Panc1 (cell line): Measurements from ENCODE around the gene CDC42BPA. TPM values are rescaled to one million over a fixed set of nuclear protein-coding genes. Genes with fewer than 3 reads are reported as not detected.

Experiments
- ATAC-seq: fragments of 200-7000 bp; cut with Tn5 transposase; 2 replicates; pipeline ENCODE4 v1.9.1; 2020; ENCODE audit warnings: mild to moderate bottlenecking, moderate library complexity
- BruUV-seq: library from RNA; stranded (reverse); fragments of 400-500 nt; replicated peaks from 2 replicates; lab custom pipeline; 2021; lab: Mats Ljungman, UMichigan
- CTCF ChIA-PET: fragments of 300-600 bp; sonication (Branson Sonifier 250); formaldehyde crosslinking; loops from one replicate; lab custom pipeline; 2022; ENCODE audit warnings: antibody characterized with exemption; lab: Charles Lee
- POLR2A ChIA-PET: fragments of 300-600 bp; sonication (Branson Sonifier 250); formaldehyde crosslinking; loops from one replicate; lab custom pipeline; 2022; ENCODE audit warnings: antibody characterized with exemption; lab: Charles Lee
- DNase-seq: peaks from one replicate; pipeline ENCODE4 v3.0.0-alpha.2; 2010; ENCODE audit warnings: low read depth, low spot score
- H3K27ac ChIP-seq: 2 replicates; pipeline ENCODE4 v1.5.1; 2011; ENCODE audit warnings: mild to moderate bottlenecking, low read length, inconsistent platforms
- H3K27me3 ChIP-seq: fragments of 200-500 bp; sonication (Bioruptor generic); 2 replicates; pipeline ENCODE4 v1.6.0; 2014; ENCODE audit warnings: low read length, inconsistent platforms; ENCODE audit not compliant: control insufficient read depth, insufficient read depth
- H3K36me3 ChIP-seq: fragments of 200-500 bp; sonication (Bioruptor generic); 2 replicates; pipeline ENCODE4 v1.5.1; 2014; ENCODE audit warnings: inconsistent platforms, mild to moderate bottlenecking, low read length, moderate library complexity; ENCODE audit not compliant: control insufficient read depth, insufficient read depth
- H3K4me1 ChIP-seq: 2 replicates; pipeline ENCODE4 v1.5.1; 2011; ENCODE audit warnings: inconsistent platforms, mild to moderate bottlenecking, low read length, moderate library complexity; ENCODE audit not compliant: control insufficient read depth, insufficient read depth
- H3K4me3 ChIP-seq, 2 experiments: 2 replicates each; pipeline ENCODE4 v1.5.1; 2011 to 2012; ENCODE audit warnings: low read depth in 2 of 2, low read length in 2 of 2, mild to moderate bottlenecking in 2 of 2, inconsistent platforms in 1 of 2, moderate library complexity in 1 of 2
- H3K9me3 ChIP-seq: fragments of 200-500 bp; sonication (Bioruptor generic); 2 replicates; pipeline ENCODE4 v1.5.1; 2014; ENCODE audit warnings: low read depth, mild to moderate bottlenecking, inconsistent platforms, low read length, moderate library complexity; ENCODE audit not compliant: control insufficient read depth, insufficient read depth
- CTCF ChIP-seq: fragments of 450-650 bp; IDR thresholded peaks from 2 replicates; pipeline ENCODE4 v1.5.1; 2017; ENCODE audit warnings: mild to moderate bottlenecking
- POLR2AphosphoS5 ChIP-seq: IDR thresholded peaks from 2 replicates; pipeline ENCODE4 v1.6.1; 2012; ENCODE audit warnings: mild to moderate bottlenecking, low read depth, low read length, moderate library complexity
- SIN3A ChIP-seq: IDR thresholded peaks from 2 replicates; pipeline ENCODE4 v1.6.1; 2012; ENCODE audit warnings: low read depth, mild to moderate bottlenecking, low read length, moderate library complexity, borderline replicate concordance; ENCODE audit not compliant: insufficient read depth
- TCF7L2 ChIP-seq: IDR thresholded peaks from 2 replicates; pipeline ENCODE4 v1.6.1; 2011; ENCODE audit warnings: mild to moderate bottlenecking, low read depth, low read length, inconsistent platforms
- in situ Hi-C: cut with HindIII; loops from 2 replicates; pipeline ENCODE4 v1.10.0; 2016; ENCODE audit warnings: low sequenced_read_pairs, low pct_unique_long_range_greater_than_20kb
- intact Hi-C: fragments of 100-400 bp; cut with micrococcal nuclease; formaldehyde crosslinking; loops from one replicate; pipeline ENCODE4 v1.10.0; 2022; ENCODE audit not compliant: unreplicated experiment
- total RNA-seq: library from RNA; stranded (reverse); gene quantifications from one replicate; pipeline ENCODE4 v1.2.1, GENCODE V29; 2021; ENCODE audit not compliant: unreplicated experiment
- TF ChIP-seq, protein P1 (sequence below), 2 experiments: IDR thresholded peaks; 2 replicates each; pipeline ENCODE4 v1.6.1; 2011 to 2012; ENCODE audit warnings: low read depth in 2 of 2, control low read depth in 1 of 2, low read length in 1 of 2, mild to moderate bottlenecking in 1 of 2, moderate library complexity in 1 of 2; ENCODE audit not compliant: insufficient read depth in 1 of 2

CDC42BPA gene
- total RNA-seq, 1 experiment from 2014 or later, result 32.8 TPM

DNA sequence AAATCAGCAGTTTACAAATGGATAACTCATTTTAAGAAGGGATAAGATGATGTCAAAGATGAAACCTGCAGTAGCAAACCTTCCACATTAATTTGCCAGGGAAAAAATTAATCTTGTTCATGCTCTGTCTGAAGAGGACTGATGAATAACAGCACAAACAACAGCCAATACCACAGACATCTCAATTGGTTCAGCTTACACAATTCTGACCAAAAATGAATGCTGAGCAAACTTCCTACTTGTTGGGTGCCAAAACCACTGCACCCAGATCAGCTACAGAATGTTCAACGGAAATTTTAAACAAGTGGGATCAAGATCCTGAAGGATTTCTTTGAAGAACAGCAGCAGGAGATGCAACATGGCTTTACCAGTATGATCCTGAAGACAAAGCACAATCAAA lies 279.9 kb downstream of the CDC42BPA start:
- Histone ChIP-seq H3K27me3 (no peaks in the 10 kb centered on the region), H3K9me3 (no peaks in the 10 kb centered on the region), H3K4me1 (no peaks in the 10 kb centered on the region), H3K36me3 (no peaks in the 10 kb centered on the region; the same call in 1 of the 2 replicates), H3K27ac (no peak overlapping the region), H3K4me3 (no peak overlapping the region)
- intact Hi-C loops, result no loop called here
- no peak for TF ChIP-seq SIN3A
- no peak for TF ChIP-seq POLR2AphosphoS5
- TF ChIP-seq CTCF, result no peak
- no peak for TF ChIP-seq TCF7L2
- TF ChIP-seq, protein P1, sequence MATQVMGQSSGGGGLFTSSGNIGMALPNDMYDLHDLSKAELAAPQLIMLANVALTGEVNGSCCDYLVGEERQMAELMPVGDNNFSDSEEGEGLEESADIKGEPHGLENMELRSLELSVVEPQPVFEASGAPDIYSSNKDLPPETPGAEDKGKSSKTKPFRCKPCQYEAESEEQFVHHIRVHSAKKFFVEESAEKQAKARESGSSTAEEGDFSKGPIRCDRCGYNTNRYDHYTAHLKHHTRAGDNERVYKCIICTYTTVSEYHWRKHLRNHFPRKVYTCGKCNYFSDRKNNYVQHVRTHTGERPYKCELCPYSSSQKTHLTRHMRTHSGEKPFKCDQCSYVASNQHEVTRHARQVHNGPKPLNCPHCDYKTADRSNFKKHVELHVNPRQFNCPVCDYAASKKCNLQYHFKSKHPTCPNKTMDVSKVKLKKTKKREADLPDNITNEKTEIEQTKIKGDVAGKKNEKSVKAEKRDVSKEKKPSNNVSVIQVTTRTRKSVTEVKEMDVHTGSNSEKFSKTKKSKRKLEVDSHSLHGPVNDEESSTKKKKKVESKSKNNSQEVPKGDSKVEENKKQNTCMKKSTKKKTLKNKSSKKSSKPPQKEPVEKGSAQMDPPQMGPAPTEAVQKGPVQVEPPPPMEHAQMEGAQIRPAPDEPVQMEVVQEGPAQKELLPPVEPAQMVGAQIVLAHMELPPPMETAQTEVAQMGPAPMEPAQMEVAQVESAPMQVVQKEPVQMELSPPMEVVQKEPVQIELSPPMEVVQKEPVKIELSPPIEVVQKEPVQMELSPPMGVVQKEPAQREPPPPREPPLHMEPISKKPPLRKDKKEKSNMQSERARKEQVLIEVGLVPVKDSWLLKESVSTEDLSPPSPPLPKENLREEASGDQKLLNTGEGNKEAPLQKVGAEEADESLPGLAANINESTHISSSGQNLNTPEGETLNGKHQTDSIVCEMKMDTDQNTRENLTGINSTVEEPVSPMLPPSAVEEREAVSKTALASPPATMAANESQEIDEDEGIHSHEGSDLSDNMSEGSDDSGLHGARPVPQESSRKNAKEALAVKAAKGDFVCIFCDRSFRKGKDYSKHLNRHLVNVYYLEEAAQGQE (IDR thresholded peaks at IDR 0.05; ENCODE audit: insufficient read depth in 1 of 2, low read depth in 2 of 2, low read length in 1 of 2), result no peak
- POLR2A ChIA-PET, result no interaction called here
- in situ Hi-C loops, result no loop called here
- DNase-seq (no peak), ATAC-seq (no peak)
- CTCF ChIA-PET, result no interaction called here
- no TSS peak for BruUV-seq

- Histone ChIP-seq H3K4me1 (no peaks in the 10 kb centered on the region), H3K36me3 (no peaks in the 10 kb centered on the region; the same call in 1 of the 2 replicates), H3K27ac (no peak overlapping the region), H3K27me3 (no peaks in the 10 kb centered on the region), H3K9me3 (no peaks in the 10 kb centered on the region), H3K4me3 (no peak overlapping the region)
- TF ChIP-seq SIN3A, result no peak
- no peak for TF ChIP-seq CTCF
- TF ChIP-seq, protein P1 (IDR thresholded peaks at IDR 0.05; ENCODE audit: insufficient read depth in 1 of 2, low read depth in 2 of 2, low read length in 1 of 2), result no peak
- TF ChIP-seq TCF7L2, result no peak
- no peak for TF ChIP-seq POLR2AphosphoS5
- intact Hi-C loops (no loop called here), in situ Hi-C loops (no loop called here)
- no peak for ATAC-seq
- CTCF ChIA-PET, result no interaction called here
- POLR2A ChIA-PET, result no interaction called here
- DNase-seq, result no peak
- no TSS peak for BruUV-seq
Measured at GRCh38 chr1:227037121-227037520, 281.2 kb downstream of the CDC42BPA start.
